ENCODE results near the gene SEC63.

SEC63 gene

DNA sequence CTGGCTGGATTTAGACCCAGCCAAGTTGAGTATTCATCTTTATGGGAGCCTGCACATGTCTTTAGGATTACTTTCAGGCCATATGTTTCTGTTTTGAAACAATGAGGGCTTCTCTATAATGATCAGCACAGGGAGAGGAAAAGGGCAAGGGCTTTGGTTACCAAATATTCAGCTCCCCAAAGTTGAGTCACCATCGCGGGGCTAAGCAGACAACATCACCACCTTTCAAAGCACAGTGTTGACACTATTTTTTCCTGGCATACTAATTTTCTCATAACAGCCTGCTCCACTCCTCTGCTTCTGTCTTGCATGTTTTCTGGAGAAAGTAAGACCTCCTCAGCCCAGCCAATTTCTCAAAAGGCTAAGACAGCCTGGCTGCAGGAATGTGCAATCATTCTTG lies 138.8 kb downstream of the SEC63 start:
- peak; percentile 47 for DNase-seq (ENCODE audit: low spot score)

DNA sequence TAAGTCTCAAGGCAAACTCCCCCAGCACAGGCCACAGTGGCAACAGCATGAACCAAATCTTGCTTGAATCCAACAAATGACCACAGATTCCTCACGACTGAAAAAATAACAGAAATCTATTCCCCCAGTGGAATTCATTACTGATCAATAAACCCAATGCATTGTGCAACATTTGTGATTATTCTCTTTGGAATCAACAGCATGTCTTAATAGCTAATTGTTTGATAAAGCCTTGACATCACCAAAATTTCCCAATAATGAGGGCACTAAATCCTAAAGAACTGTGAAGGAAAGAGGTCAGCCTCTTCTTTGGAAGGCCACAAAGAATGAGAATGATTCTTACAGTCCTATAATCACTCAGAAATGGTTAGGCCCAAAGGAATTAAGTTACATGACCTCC lies 139.7 kb downstream of the SEC63 start:
- no peak for DNase-seq (ENCODE audit: low spot score)

DNA sequence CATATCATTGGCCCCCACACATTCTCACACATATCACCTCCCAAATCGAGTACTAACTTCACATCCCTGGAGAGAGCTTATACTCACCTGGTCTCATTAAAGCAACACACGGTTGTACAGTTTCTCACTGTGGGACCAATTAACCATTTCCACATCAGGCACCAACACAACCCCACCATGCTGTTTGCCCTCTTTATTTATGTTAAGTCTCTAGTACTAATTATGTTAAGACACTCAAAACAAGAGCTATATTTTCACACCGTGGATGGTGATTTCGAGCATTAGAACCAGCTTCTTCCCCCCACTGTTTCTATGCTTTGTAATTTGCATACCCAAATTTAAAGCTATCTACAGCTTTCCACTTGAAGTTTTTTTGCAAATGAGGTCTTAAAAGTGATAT lies 140.2 kb downstream of the SEC63 start:
- DNase-seq (ENCODE audit: low spot score), result no peak

Measured in CD4-positive, alpha-beta T cell treated with Interleukin-6 at 100 ng/mL for 8 hours (primary cell).